ENCODE results near the gene EML3. TPM values are rescaled to one million over a fixed set of nuclear protein-coding genes. Genes with fewer than 3 reads are reported as not detected.

The EML3 gene
- total and polyA plus RNA-seq, 2 donors: 17.8 to 99.3 TPM

GRCh38 chr11:62559204-62559603 is 53.4 kb downstream of the EML3 start:
- 94% methylated on average over 8 of the region's 8 CpGs for WGBS
- no peaks in the 10 kb centered on the region for H3K27me3 ChIP-seq (ENCODE audit: control insufficient read depth in 2 of 2, insufficient read depth in 1 of 2, low read length in 1 of 2)
- no peak overlapping the region for H3K4me3 ChIP-seq (ENCODE audit: low read length in 2 of 2)
- H3K9me3 ChIP-seq (ENCODE audit: control insufficient read depth in 2 of 2, insufficient read depth in 1 of 2, low read length in 1 of 2): no peaks in the 10 kb centered on the region
- H3K36me3 ChIP-seq (ENCODE audit: control insufficient read depth in 2 of 2, insufficient read depth in 2 of 2, low read length in 1 of 2): peaks cover 42 to 57% of the 10 kb centered on the region in 2 donors
- no peak for DNase-seq (ENCODE audit: low read depth in 6 of 9, low spot score in 9 of 9)
- H3K27ac ChIP-seq (ENCODE audit: low read depth in 1 of 2, low read length in 1 of 2): no peak overlapping the region
- H3K4me1 ChIP-seq (ENCODE audit: control insufficient read depth in 2 of 2, insufficient read depth in 2 of 2, low read length in 2 of 2): peaks cover 31 to 38% of the 10 kb centered on the region in 2 donors

GRCh38 chr11:62558669-62559068 is 53.9 kb downstream of the EML3 start:
- no peaks in the 10 kb centered on the region for H3K9me3 ChIP-seq (ENCODE audit: control insufficient read depth in 2 of 2, insufficient read depth in 1 of 2, low read length in 1 of 2)
- WGBS: 95% methylated on average over 9 of the region's 9 CpGs
- H3K36me3 ChIP-seq (ENCODE audit: control insufficient read depth in 2 of 2, insufficient read depth in 2 of 2, low read length in 1 of 2): peaks cover 37 to 52% of the 10 kb centered on the region in 2 donors
- H3K4me1 ChIP-seq (ENCODE audit: control insufficient read depth in 2 of 2, insufficient read depth in 2 of 2, low read length in 2 of 2): peaks cover 31 to 43% of the 10 kb centered on the region in 2 donors
- peak overlapping the region; percentile 36 to 53 for H3K27ac ChIP-seq (ENCODE audit: low read depth in 1 of 2, low read length in 1 of 2)
- DNase-seq (ENCODE audit: low read depth in 6 of 9, low spot score in 9 of 9): no peak
- H3K27me3 ChIP-seq (ENCODE audit: control insufficient read depth in 2 of 2, insufficient read depth in 1 of 2, low read length in 1 of 2): no peaks in the 10 kb centered on the region
- H3K4me3 ChIP-seq (ENCODE audit: low read length in 2 of 2): no peak overlapping the region

DNA sequence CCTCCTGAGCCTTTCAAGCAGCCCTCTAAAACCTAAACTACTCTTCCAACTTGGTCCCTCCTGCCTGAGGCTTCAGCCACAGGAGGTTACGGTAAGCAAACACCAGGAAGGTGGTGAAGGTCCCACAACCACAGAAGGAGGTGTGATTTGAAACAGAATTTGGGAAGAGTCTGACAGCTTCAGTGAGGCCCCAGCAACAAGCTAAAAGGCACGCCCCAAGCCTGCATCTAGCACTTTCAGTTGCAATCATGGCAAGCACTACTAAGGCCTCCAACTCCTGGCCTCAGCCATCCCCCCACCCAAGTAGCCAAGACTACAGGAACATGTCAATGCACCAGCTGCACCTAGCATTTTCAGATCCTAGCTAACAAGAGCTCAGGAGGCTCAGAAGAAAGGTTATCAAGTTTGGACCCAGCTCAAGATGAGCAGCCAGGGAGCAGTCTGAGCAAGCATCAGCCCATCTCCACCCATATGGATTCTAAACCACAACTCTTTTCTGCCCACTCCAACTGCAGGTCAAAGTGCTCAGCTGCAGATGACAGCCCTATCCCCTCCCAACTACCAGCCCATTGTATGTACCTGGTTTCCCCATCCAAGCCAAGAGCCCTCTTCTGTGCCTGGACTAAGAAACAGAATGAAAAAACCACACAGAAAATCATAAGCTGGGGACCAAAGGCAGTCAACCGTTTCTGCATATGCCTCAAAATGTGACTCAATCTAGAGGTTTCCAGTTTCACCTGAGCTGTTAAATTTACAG is 55.5 kb downstream of the EML3 start:
- H3K4me3 ChIP-seq (ENCODE audit: low read length in 2 of 2): no peak overlapping the region
- peak overlapping the region; percentile 88 to 97 for H3K27ac ChIP-seq (ENCODE audit: low read depth in 1 of 2, low read length in 1 of 2)
- 15% methylated on average over 3 of the region's 3 CpGs for WGBS
- no peaks in the 10 kb centered on the region for H3K9me3 ChIP-seq (ENCODE audit: control insufficient read depth in 2 of 2, insufficient read depth in 1 of 2, low read length in 1 of 2)
- peaks cover 31 to 39% of the 10 kb centered on the region in 2 donors for H3K36me3 ChIP-seq (ENCODE audit: control insufficient read depth in 2 of 2, insufficient read depth in 2 of 2, low read length in 1 of 2)
- H3K27me3 ChIP-seq (ENCODE audit: control insufficient read depth in 2 of 2, insufficient read depth in 1 of 2, low read length in 1 of 2): no peaks in the 10 kb centered on the region
- peak in 1 of 9 donors; percentile 49 for DNase-seq (ENCODE audit: low read depth in 6 of 9, low spot score in 9 of 9)
- H3K4me1 ChIP-seq (ENCODE audit: control insufficient read depth in 2 of 2, insufficient read depth in 2 of 2, low read length in 2 of 2): peaks cover 42 to 59% of the 10 kb centered on the region in 2 donors

DNA sequence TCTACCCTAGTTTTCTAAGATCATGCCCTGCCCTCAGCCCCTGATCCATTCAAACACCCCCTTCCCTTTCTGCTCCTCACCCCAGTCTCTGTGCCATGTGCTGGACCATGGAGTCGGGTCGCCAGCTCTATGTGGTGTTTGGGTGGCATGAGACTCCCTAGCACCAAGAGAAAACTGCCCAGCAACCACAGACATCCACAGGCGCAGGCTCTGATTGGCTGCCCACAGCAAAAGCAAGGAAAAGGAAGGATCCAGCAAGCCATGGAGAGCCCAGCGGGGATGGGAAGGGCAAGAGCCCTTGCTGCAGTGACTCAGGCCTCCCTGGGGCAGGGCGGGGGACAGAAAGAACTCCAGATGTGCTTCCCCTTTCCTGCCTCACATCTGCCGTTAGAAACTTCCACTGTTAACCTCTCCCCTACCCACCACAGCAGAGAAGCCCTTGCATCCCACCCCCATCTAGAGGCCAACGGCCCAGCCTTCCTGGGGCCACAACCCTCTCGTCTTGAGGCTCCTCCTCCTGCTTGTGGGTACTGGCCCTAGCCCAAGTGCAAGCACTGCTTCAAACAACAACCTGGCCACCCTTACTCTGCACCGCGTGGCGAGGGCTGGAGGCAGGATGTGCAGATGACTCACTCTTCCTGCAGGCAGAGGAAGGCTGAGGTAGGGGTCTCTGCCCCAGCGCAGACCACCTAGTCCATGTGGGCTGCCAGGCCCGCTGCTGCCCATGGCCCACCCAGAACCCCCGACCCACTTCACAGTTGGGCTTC is 56.3 kb downstream of the EML3 start:
- WGBS: 3% methylated on average over 14 of the region's 14 CpGs
- peaks cover 28 to 32% of the 10 kb centered on the region in 2 donors for H3K36me3 ChIP-seq (ENCODE audit: control insufficient read depth in 2 of 2, insufficient read depth in 2 of 2, low read length in 1 of 2)
- peaks cover 48 to 67% of the 10 kb centered on the region in 2 donors for H3K4me1 ChIP-seq (ENCODE audit: control insufficient read depth in 2 of 2, insufficient read depth in 2 of 2, low read length in 2 of 2)
- peak in 3 of 9 donors; percentile 42 to 76 (median 58) for DNase-seq (ENCODE audit: low read depth in 6 of 9, low spot score in 9 of 9)
- no peaks in the 10 kb centered on the region for H3K27me3 ChIP-seq (ENCODE audit: control insufficient read depth in 2 of 2, insufficient read depth in 1 of 2, low read length in 1 of 2)
- H3K4me3 ChIP-seq (ENCODE audit: low read length in 2 of 2): peak overlapping the region in 1 of 2 donors; percentile 14
- peak overlapping the region; percentile 88 to 97 for H3K27ac ChIP-seq (ENCODE audit: low read depth in 1 of 2, low read length in 1 of 2)
- H3K9me3 ChIP-seq (ENCODE audit: control insufficient read depth in 2 of 2, insufficient read depth in 1 of 2, low read length in 1 of 2): no peaks in the 10 kb centered on the region

DNA sequence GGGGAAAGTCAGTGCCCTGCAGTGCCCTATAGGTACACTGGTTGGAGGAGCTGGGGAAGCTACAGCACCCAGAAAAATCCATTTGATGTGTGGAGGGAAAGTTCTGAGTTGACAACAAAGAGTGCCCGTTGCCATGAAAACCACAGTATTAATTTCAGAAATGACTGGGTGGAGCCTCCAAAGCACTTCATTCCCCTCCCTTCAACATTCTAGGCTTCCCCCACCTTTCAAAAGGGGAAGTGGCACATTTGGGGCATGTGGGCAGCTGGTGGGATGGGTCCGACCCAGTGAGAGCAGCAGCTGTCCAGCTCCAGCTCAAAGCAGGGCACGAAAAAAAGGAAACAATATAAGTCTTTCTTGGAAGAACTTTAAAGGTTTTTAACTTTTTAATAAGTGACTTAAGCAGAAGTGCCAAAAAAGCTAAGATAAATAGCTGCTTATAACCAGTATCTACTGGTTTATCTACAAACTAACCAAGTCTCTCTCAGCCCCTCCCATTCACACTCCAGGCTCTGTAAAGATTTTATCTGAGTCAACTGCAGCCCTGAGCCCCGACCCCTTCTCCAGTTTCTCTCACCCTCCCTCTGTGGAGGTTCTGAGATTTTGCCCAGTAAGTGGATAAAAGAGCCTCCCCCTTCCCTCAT is 57.0 kb downstream of the EML3 start:
- peaks cover 23 to 28% of the 10 kb centered on the region in 2 donors for H3K36me3 ChIP-seq (ENCODE audit: control insufficient read depth in 2 of 2, insufficient read depth in 2 of 2, low read length in 1 of 2)
- H3K9me3 ChIP-seq (ENCODE audit: control insufficient read depth in 2 of 2, insufficient read depth in 1 of 2, low read length in 1 of 2): no peaks in the 10 kb centered on the region
- DNase-seq (ENCODE audit: low read depth in 6 of 9, low spot score in 9 of 9): peak in 1 of 9 donors; percentile 64
- H3K4me3 ChIP-seq (ENCODE audit: low read length in 2 of 2): no peak overlapping the region
- peak overlapping the region; percentile 88 to 97 for H3K27ac ChIP-seq (ENCODE audit: low read depth in 1 of 2, low read length in 1 of 2)
- peaks cover 49 to 67% of the 10 kb centered on the region in 2 donors for H3K4me1 ChIP-seq (ENCODE audit: control insufficient read depth in 2 of 2, insufficient read depth in 2 of 2, low read length in 2 of 2)
- H3K27me3 ChIP-seq (ENCODE audit: control insufficient read depth in 2 of 2, insufficient read depth in 1 of 2, low read length in 1 of 2): no peaks in the 10 kb centered on the region
- WGBS: 1% methylated on average over 4 of the region's 4 CpGs

- H3K9me3 ChIP-seq (ENCODE audit: control insufficient read depth in 2 of 2, insufficient read depth in 1 of 2, low read length in 1 of 2): no peaks in the 10 kb centered on the region
- H3K27ac ChIP-seq (ENCODE audit: low read depth in 1 of 2, low read length in 1 of 2): peak overlapping the region; percentile 35 to 66
- no peak for DNase-seq (ENCODE audit: low read depth in 6 of 9, low spot score in 9 of 9)
- peaks cover 49 to 67% of the 10 kb centered on the region in 2 donors for H3K4me1 ChIP-seq (ENCODE audit: control insufficient read depth in 2 of 2, insufficient read depth in 2 of 2, low read length in 2 of 2)
- 91% methylated on average over 7 of the region's 7 CpGs for WGBS
- H3K27me3 ChIP-seq (ENCODE audit: control insufficient read depth in 2 of 2, insufficient read depth in 1 of 2, low read length in 1 of 2): no peaks in the 10 kb centered on the region
- H3K4me3 ChIP-seq (ENCODE audit: low read length in 2 of 2): no peak overlapping the region
- H3K36me3 ChIP-seq (ENCODE audit: control insufficient read depth in 2 of 2, insufficient read depth in 2 of 2, low read length in 1 of 2): peaks cover 15 to 18% of the 10 kb centered on the region in 2 donors
These were observed 58.0 kb downstream of the EML3 start for GRCh38 chr11:62554387-62555167.

GRCh38 chr11:62553839-62554361 is 58.7 kb downstream of the EML3 start:
- Histone ChIP-seq H3K27ac (ENCODE audit: low read depth in 1 of 2, low read length in 1 of 2) (peak overlapping the region; percentile 0 to 77), H3K27me3 (ENCODE audit: control insufficient read depth in 2 of 2, insufficient read depth in 1 of 2, low read length in 1 of 2) (peaks cover 0 to 3% of the 10 kb centered on the region in 2 donors), H3K36me3 (ENCODE audit: control insufficient read depth in 2 of 2, insufficient read depth in 2 of 2, low read length in 1 of 2) (peaks cover 8 to 11% of the 10 kb centered on the region in 2 donors), H3K4me3 (ENCODE audit: low read length in 2 of 2) (no peak overlapping the region), H3K9me3 (ENCODE audit: control insufficient read depth in 2 of 2, insufficient read depth in 1 of 2, low read length in 1 of 2) (no peaks in the 10 kb centered on the region), H3K4me1 (ENCODE audit: control insufficient read depth in 2 of 2, insufficient read depth in 2 of 2, low read length in 2 of 2) (peaks cover 49 to 68% of the 10 kb centered on the region in 2 donors)
- DNase-seq (ENCODE audit: low read depth in 6 of 9, low spot score in 9 of 9): no peak
- 97% methylated on average over 8 of the region's 8 CpGs for WGBS

- peak in 3 of 9 donors; percentile 54 to 80 (median 55) for DNase-seq (ENCODE audit: low read depth in 6 of 9, low spot score in 9 of 9)
- peak overlapping the region; percentile 77 to 83 for H3K27ac ChIP-seq (ENCODE audit: low read depth in 1 of 2, low read length in 1 of 2)
- peaks cover 3 to 5% of the 10 kb centered on the region in 2 donors for H3K36me3 ChIP-seq (ENCODE audit: control insufficient read depth in 2 of 2, insufficient read depth in 2 of 2, low read length in 1 of 2)
- no peak overlapping the region for H3K4me3 ChIP-seq (ENCODE audit: low read length in 2 of 2)
- WGBS: 37% methylated on average over 15 of the region's 15 CpGs
- H3K27me3 ChIP-seq (ENCODE audit: control insufficient read depth in 2 of 2, insufficient read depth in 1 of 2, low read length in 1 of 2): peaks cover 5 to 10% of the 10 kb centered on the region in 2 donors
- no peaks in the 10 kb centered on the region for H3K9me3 ChIP-seq (ENCODE audit: control insufficient read depth in 2 of 2, insufficient read depth in 1 of 2, low read length in 1 of 2)
- H3K4me1 ChIP-seq (ENCODE audit: control insufficient read depth in 2 of 2, insufficient read depth in 2 of 2, low read length in 2 of 2): peaks cover 49 to 70% of the 10 kb centered on the region in 2 donors
These were observed 59.3 kb downstream of the EML3 start for GRCh38 chr11:62553080-62553838.

All from thymus (tissue), 11 donors.